Fibroblast of skin of scalp (primary cell): ENCODE measurements around the gene RAB29. TPM values are rescaled to one million over a fixed set of nuclear protein-coding genes. Genes with fewer than 3 reads are reported as not detected.
"Not testable (repeated sequence)": the region's sequence is repeated elsewhere in the genome, so short reads cannot be mapped to it uniquely, and the experiment has no call there.

Experiments
- DNase-seq: peaks from one replicate; pipeline ENCODE4 v3.0.0-alpha.2; 2013
- polyA plus RNA-seq, 2 experiments: library from polyadenylated mRNA; unstranded; fragments of 120-200 nt; gene quantifications; one replicate each; pipeline ENCODE4 v1.2.1, GENCODE V29; 2013; ENCODE audit not compliant: insufficient read length in 2 of 2

Gene RAB29
- 7.1 TPM for polyA plus RNA-seq (2013, experiment 1 of 2; ENCODE audit: insufficient read length)
- polyA plus RNA-seq (2013, experiment 2 of 2; ENCODE audit: insufficient read length) = 8.3 TPM

GRCh38 chr1:205775015-205775716 lies at the start of gene RAB29:
RAB29 (minus strand) TSS chr1:205775482; CDS start chr1:205774956, 526 bp downstream.
- peak; percentile 79 for DNase-seq

- no peak for DNase-seq
Observed at GRCh38 chr1:205824180-205824579, 48.9 kb upstream of the RAB29 start.

- not testable (repeated sequence) for DNase-seq
Observed at GRCh38 chr1:205823260-205823659, 48.0 kb upstream of the RAB29 start.

- DNase-seq = no peak
Observed at GRCh38 chr1:205822397-205822796, 47.1 kb upstream of the RAB29 start.

- DNase-seq = no peak
Observed at GRCh38 chr1:205817988-205818387, 42.7 kb upstream of the RAB29 start.

GRCh38 chr1:205817364-205817763 lies 42.1 kb upstream of the RAB29 start:
- no peak for DNase-seq

GRCh38 chr1:205813755-205814058 lies 38.4 kb upstream of the RAB29 start:
- peak; percentile 66 for DNase-seq

- peak; percentile 93 for DNase-seq
Observed at GRCh38 chr1:205812878-205813754, 37.8 kb upstream of the RAB29 start, which contains the start of gene SLC41A1. SLC41A1 (minus strand) TSS chr1:205813198; CDS start chr1:205810441, 2,757 bp downstream.

GRCh38 chr1:205812271-205812877 lies 37.1 kb upstream of the RAB29 start:
- peak; percentile 9 for DNase-seq

GRCh38 chr1:205811660-205812059 lies 36.4 kb upstream of the RAB29 start:
- no peak for DNase-seq

GRCh38 chr1:205810448-205811157 lies 35.3 kb upstream of the RAB29 start:
- peak; percentile 22 for DNase-seq

- no peak for DNase-seq
Observed at GRCh38 chr1:205809942-205810345, 34.7 kb upstream of the RAB29 start.

- DNase-seq = no peak
Observed at GRCh38 chr1:205809469-205809868, 34.2 kb upstream of the RAB29 start.

GRCh38 chr1:205805082-205805711 lies 29.9 kb upstream of the RAB29 start:
- no peak for DNase-seq

- no peak for DNase-seq
Observed at GRCh38 chr1:205804605-205805004, 29.3 kb upstream of the RAB29 start.

- no peak for DNase-seq
Observed at GRCh38 chr1:205803986-205804385, 28.7 kb upstream of the RAB29 start.

GRCh38 chr1:205802060-205802459 lies 26.8 kb upstream of the RAB29 start:
- no peak for DNase-seq

- DNase-seq = no peak
Observed at GRCh38 chr1:205800981-205801703, 25.9 kb upstream of the RAB29 start.

- DNase-seq = no peak
Observed at GRCh38 chr1:205800427-205800826, 25.1 kb upstream of the RAB29 start.

GRCh38 chr1:205798577-205798976 lies 23.3 kb upstream of the RAB29 start:
- no peak for DNase-seq

GRCh38 chr1:205797168-205797567 lies 21.9 kb upstream of the RAB29 start:
- no peak for DNase-seq
